ENCODE measurements around the gene PLXNA4.
"Not testable (repeated sequence)": the region's sequence is repeated elsewhere in the genome, so short reads cannot be mapped to it uniquely, and the experiment has no call there.

The PLXNA4 gene

DNA sequence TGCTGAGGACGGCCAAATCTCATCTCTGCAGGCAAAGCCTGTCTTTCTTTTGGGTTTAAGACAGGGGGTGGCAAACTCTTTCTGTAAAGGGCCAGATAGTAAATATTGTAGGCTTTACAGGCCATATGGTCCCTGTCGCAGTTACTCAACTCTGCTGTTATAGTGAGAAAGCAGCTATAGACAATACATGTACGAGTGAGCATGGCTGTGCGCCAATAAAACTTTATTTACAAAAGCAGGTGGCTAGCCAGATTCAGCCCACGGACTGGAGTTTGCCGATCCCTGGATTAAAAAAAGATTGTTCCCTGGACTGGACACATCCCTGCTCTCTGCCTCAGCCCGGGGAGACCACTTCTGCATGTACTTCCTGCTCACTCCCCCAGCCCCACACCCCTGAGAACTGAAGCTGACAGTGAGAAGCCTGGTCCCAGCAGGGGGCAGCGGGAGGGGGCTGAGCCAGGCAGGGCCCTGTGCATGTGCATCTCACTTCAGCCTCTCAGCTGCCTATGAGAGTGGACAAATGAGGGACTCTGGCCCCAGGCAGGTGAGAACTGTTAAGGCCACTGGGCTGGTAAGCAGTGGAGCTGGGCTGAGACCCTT lies 392.4 kb downstream of the PLXNA4 start:
- no peak for DNase-seq (ENCODE audit: low read depth in 2 of 3, low spot score in 2 of 3)

DNA sequence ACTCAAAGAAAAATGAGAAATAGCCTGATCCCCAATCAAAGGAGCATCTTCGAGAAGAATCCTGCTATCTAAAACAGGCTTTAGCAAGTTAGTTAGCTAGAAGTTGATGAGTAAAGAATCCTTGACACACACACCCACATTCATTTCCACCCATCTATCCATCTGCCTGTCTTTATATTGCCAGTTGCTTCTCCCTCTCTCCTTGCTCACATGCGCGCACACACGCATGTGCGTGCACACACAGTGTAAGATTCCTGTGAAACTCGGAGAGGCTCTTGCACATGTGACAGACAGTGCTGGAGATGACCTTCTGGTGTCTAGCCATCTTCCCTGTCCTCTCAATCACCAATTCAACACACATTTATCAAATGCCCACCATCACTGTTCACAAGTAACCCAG lies 393.3 kb downstream of the PLXNA4 start:
- DNase-seq (ENCODE audit: low read depth in 2 of 3, low spot score in 2 of 3), result no peak

GRCh38 chr7:132181946-132182685 lies 394.2 kb downstream of the PLXNA4 start:
- DNase-seq (ENCODE audit: low read depth in 2 of 3, low spot score in 2 of 3), result no peak

DNA sequence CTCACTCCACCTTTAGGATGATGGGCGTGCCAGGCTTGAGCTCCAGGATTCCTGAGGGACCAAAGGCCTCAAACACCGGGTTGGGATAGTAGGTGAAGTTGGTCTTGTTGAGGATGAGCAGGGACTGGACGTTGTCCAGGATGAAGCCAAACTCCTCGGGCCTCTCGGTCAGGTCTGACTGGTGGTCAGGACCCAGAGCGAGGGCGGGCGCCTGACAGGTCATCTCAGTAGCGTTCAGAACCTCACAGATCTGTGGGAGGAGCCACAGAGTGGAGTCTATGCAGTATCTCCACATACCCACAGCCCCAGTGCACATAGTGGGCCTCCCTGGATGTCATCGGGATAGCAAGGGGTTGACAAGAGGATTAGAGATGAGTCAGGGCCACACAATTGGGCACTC lies 394.9 kb downstream of the PLXNA4 start:
- no peak for DNase-seq (ENCODE audit: low read depth in 2 of 3, low spot score in 2 of 3)

GRCh38 chr7:132180481-132180880 lies 395.8 kb downstream of the PLXNA4 start:
- no peak for DNase-seq (ENCODE audit: low read depth in 2 of 3, low spot score in 2 of 3)

- DNase-seq (ENCODE audit: low read depth in 2 of 3, low spot score in 2 of 3), result no peak
These were observed 396.6 kb downstream of the PLXNA4 start for GRCh38 chr7:132179681-132180080.

DNA sequence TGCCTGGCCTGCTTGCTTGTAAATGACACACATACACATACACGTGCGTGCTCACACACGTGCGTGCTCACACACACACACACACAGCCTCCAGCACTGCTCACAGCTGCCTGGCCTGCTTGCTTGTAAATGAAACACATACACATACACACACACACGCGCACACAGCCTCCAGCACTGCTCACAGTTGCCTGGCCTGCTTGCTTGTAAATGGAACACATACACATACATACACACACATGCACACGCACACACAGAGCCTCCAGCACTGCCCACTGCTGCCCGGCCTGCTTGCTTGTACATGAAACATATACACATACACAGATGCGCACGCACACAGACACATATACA lies 397.2 kb downstream of the PLXNA4 start:
- DNase-seq (ENCODE audit: low read depth in 2 of 3, low spot score in 2 of 3), result no peak

GRCh38 chr7:132178402-132179079 lies 397.7 kb downstream of the PLXNA4 start:
- not testable (repeated sequence) for DNase-seq (ENCODE audit: low read depth in 2 of 3, low spot score in 2 of 3)

DNA sequence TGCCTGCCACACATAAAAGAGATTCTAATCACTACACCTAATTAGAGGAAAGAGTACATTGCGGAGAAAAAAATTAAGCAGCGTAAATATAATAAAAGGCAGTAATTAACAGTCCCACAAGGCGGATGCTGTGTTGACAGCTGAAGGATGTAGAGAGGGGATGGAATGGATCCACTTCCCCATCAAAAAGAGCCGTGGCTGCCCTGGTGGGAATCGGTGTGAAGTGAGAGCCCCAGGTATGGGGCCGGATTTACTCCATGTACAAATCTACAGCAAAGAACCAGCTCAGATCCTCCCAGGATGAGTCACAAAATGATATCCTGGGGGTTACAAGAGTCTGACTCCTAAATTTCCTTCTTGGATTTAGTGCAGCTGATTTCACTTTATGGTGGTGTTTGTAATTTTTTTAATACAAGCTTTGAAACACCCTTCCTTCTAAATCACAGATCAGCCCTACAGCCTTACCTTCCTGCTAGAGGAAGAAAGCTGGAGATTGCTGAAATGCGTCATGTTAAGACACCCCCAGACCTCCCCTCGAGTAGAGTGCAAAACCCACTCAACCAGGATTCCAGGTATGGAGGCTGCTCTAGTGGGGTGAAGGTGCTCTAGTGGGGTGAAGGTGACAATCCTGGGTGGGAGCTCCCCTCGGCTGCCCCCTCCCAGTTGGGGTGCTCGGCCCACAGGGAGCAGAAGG lies 398.4 kb downstream of the PLXNA4 start:
- DNase-seq (ENCODE audit: low read depth in 2 of 3, low spot score in 2 of 3), result no peak

DNA sequence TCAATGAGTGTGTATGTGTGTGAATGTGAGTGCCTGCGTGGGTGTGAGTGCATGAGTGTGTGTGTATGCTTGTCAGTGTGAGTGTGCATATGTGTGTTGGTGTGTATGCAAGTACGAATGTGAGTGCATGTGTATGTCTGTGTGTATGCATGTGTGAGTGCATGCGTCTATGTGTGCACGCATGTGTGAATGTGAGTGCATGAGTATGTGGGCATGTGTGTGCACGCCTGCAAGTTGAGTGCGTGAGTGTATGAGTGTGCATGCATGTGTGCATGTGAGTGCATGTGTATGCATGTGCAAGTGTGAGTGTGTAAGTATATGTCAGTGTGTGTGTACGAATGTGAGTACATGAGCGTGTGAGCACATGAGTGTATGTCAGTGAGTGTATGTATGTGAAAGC lies 399.6 kb downstream of the PLXNA4 start:
- no peak for DNase-seq (ENCODE audit: low read depth in 2 of 3, low spot score in 2 of 3)

DNA sequence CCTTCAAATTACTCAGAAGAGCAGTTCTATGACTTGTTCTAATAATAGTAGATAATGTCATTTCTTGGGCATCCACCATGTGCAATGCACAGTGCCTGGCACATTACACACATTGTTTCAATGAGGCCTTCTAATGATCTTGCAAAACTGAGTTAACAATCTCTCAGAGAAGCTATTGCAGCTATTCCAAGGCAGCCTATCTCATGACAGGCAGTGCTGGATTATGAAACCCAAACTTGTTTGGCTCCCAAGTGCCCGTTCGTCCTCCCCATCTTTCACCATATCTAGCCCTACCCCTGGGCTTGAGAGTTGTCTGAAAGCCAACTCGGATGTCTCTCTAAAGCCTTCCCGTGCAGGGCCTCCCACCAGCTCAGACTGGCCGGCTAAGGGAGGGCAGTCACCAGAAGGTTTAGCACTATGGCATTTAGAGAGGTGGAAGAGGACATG lies 405.1 kb downstream of the PLXNA4 start:
- DNase-seq (ENCODE audit: low read depth in 2 of 3, low spot score in 2 of 3), result no peak

- DNase-seq (ENCODE audit: low read depth in 2 of 3, low spot score in 2 of 3), result no peak
These were observed 406.5 kb downstream of the PLXNA4 start for GRCh38 chr7:132169730-132170129.

DNA sequence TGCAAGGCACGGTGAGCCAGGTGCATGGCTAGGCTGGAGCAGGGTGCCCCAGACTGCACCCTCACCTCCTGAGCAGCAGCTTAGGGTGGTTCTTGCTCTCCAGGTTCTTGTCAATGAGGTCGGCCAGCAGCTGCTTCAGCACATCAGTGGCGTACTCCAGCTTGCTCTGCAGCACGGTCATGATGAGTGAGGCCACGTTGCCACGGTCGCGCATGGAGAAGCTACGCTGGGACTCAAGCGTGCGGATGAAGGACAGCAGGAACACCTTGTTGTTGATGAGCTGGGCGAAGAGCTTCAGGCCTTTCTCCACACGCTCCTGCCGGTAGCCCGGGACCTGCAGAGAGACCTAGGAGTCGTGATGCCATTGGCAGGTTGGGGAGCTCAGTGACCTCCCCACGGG lies 408.0 kb downstream of the PLXNA4 start:
- DNase-seq (ENCODE audit: low read depth in 2 of 3, low spot score in 2 of 3), result no peak

DNA sequence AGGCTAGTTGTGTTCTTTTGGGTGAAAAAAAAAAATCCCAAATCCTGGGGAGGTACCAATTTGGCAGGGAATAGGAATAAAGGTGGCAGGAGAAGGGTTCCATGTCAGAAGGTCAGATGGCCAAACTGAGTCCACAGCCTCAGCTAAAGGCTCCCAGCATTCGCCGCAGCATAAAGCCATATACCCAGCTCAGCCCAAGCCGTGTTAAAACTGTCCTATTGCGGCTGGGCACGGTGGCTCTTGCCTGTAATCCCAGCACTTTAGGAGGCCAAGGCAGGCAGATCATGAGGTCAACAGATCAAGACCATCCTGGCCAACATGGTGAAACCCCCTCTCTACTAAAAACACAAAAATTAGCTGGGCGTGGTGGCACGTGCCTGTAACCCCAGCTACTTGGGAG lies 410.6 kb downstream of the PLXNA4 start:
- not testable (repeated sequence) for DNase-seq (ENCODE audit: low read depth in 2 of 3, low spot score in 2 of 3)

DNA sequence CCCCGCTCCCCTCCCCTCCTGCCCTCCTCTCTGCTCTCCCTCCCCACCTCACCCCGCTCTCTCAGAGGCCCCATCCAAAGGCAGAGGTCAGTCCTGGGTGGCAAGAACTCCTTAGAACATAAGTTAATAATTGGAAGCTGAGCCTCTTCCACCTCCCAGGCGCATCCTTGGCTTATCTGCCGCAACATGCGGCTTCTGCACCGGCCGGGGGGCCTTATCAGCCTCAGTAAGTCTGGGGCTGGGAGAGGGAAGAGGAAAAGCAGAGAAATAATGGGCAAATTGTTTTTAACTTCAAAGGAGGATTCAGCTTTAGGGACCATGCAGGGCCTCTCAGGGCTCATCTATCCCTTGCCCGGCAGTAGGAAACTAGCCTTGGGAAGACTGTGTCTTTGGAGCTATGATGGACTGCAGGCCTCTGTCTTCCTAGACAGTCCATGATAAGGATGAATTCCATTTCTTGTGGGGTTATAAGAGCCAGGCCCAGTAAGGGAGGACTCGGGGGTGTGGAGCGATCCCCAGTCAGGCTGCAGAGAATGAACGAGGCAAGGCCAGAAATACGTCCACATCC lies 411.6 kb downstream of the PLXNA4 start:
- DNase-seq (ENCODE audit: low read depth in 2 of 3, low spot score in 2 of 3), result no peak

- DNase-seq (ENCODE audit: low read depth in 2 of 3, low spot score in 2 of 3), result no peak
These were observed 413.6 kb downstream of the PLXNA4 start for GRCh38 chr7:132162556-132163144.

DNA sequence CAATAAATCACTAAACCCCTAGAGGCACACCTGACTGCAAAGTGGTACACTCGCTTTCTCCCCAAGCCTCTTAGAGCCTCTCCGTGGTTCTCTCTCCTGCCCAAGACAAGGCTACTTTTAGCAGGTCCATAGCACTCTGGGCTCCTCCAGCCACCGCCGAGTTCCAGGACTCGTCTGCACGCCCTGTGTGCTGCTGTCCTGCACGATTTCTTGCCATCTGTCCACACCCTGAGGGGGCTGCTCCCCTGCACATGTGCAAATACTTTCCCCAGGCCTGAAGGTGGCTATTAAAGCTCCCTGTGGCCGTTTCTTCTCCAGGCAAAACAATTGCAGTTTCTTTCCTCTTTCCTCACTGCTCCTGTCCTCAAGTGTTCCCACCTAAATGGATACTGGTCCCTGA lies 414.3 kb downstream of the PLXNA4 start:
- DNase-seq (ENCODE audit: low read depth in 2 of 3, low spot score in 2 of 3), result no peak

DNA sequence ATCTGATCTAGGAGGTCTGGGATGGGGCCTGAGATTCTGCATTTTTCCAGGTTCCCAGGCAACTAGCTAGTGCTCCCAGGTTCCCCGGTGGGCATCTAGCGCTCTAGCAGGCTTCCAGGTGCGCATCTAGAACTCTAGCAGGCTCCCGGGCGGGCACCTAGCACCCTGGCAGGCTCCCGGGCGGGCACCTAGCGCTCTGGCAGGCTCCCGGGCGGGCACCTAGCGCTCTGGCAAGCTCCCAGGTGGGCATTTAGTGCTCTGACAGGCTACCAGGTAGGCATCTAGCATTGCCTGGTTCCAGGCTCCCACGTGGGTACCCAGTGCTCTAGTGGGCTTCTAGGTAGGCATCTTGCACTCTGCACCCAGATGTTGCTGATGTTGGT lies 414.7 kb downstream of the PLXNA4 start:
- DNase-seq (ENCODE audit: low read depth in 2 of 3, low spot score in 2 of 3), result no peak

- DNase-seq (ENCODE audit: low read depth in 2 of 3, low spot score in 2 of 3), result no peak
These were observed 415.4 kb downstream of the PLXNA4 start for GRCh38 chr7:132160611-132161532.

GRCh38 chr7:132158841-132159240 lies 417.4 kb downstream of the PLXNA4 start:
- no peak for DNase-seq (ENCODE audit: low read depth in 2 of 3, low spot score in 2 of 3)
